HTR-8/SVneo (cell line): ENCODE data around the gene NSF.
"Not testable (repeated sequence)": the region's sequence is repeated elsewhere in the genome, so short reads cannot be mapped to it uniquely, and the experiment has no call there.

Experiments used
- DNase-seq: peaks from one replicate; pipeline ENCODE4 v3.0.0; 2011; ENCODE audit warnings: low spot score, mixed read lengths; ENCODE audit not compliant: insufficient read length
- FAIRE-seq: peaks from 2 replicates; lab custom pipeline; 2011; peaks lifted over from hg19 to GRCh38; lab: Jason Lieb, UNC

NSF gene

GRCh38 chr17:46590157-46591146 is at the start of gene NSF:
Gene NSF, plus strand, starts transcription at chr17:46590669. Its CDS starts 107 bp downstream, at chr17:46590776.
- DNase-seq, result not testable (repeated sequence)
- FAIRE-seq, result peak; percentile 98

GRCh38 chr17:46548607-46549006 is 41.9 kb upstream of the NSF start:
- FAIRE-seq, DNase-seq: not testable (repeated sequence)

GRCh38 chr17:46559155-46559554 is 31.3 kb upstream of the NSF start:
- FAIRE-seq, DNase-seq: not testable (repeated sequence)

- not testable (repeated sequence) for FAIRE-seq, DNase-seq
Observed at GRCh38 chr17:46560048-46560447, 30.4 kb upstream of the NSF start.

- not testable (repeated sequence) for DNase-seq, FAIRE-seq
Observed at GRCh38 chr17:46566284-46566683, 24.2 kb upstream of the NSF start.

DNA sequence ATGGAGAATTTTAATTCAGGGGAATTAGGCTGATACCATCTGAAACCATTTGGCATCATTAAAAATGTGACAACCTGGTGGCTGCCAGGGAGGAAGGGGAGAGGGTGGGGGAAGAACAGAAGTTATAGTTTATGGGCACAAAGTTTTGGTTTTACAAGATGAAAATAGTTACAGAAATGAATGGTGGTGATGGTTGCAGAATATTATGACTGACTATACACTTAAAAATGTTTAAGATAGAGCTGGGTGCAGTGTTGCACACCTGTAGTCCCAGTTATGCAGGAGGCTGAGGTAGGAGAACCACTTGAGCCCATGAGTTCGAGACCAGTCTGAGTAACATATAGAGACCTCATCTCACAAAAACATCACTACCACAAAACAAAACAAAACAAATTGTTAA is 23.5 kb upstream of the NSF start:
- not testable (repeated sequence) for DNase-seq, FAIRE-seq

DNA sequence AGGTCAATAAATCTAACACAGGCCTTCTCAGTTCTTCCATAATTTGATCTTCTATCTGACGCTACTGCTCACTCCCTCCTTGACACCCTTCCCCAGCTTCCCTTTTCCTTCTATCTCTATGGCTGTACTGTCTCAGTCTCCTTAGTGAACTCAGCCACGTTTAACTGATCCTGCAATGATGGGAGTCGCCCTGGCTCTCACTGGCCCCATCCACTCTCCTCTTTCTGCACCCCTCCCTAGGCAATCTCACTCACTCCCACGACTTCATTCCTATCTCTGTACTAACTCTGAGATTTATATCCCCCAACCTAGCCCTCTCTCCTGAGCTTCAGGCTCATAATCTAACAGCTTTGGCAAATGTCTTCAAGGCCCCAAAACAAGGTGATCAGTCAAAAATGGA is 18.7 kb upstream of the NSF start:
- DNase-seq, FAIRE-seq: not testable (repeated sequence)

DNA sequence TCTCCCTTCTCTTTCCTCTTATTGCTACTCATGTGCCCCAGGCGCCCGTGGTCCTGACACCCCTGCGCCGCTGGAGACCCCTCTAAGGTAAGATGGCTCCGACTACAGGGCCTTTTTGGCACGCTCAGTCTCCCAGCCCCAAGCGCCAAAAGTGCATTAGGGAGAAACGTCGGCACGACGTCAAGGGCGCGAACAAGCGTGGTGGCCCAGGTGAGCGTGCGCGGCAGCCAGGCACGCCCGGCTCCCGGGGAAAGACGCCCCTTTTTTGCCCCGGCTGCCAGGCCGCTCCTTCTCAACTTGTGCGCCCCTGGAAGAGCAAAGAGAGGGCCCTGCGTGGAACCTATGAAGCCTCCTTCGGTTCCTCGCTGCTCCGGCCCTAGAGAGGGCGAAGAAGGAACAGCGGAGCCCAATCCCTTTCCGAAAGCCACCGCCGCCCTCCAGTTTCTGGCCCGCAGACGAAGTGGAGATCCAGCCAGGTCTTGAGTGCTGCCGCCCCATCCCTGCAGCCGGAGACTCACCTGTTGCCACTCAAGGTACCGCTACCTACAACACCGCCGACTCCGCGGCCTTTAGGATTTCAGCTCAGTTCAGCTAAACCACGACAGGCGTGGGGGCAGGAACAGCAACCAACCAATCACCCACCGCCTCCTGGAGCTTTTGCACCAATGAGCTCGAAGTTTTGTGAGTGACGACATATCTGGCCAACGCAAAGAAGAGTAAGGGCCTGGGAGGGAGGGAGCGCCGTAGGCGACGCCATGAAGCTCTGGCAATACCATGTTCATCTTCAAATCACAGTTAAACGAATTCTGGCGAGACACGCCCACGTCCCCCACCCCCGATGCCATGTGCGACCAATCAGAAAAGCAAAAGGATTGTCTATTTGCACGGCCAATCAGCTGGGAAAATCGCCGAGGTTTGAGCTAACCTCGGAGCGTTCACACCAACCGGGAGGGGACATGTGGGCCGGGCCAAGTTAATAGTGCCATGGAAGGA is 11.1 kb upstream of the NSF start, which contains the start of gene ARL17A:
Gene ARL17A, minus strand, starts transcription at position 609 of the 993 bp plus-strand sequence. CDS start 3,369 bp downstream, outside the sequence.
- not testable (repeated sequence) for DNase-seq
- FAIRE-seq, result peak; percentile 98

GRCh38 chr17:46580082-46580481 is 10.4 kb upstream of the NSF start:
- FAIRE-seq, DNase-seq: not testable (repeated sequence)

DNA sequence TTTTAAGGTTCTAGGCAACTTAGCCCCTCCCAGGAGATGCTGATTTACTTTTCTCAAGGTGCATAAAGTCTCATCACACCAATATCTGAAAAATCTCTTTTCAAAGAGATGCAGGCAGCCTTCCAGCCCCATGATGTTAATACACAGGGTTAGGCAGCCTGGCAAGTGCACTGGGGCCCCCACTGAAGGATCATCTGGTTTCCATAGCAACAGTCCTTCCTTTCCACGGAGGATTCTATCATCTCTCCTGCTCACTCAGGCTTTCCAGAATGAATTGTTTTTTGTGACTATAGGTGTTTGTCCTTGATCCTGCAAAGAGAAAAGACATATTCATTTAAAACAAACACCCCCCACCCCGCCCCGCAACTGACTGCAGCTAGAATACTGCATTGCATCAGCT is 5.0 kb upstream of the NSF start:
- not testable (repeated sequence) for DNase-seq, FAIRE-seq

- DNase-seq, FAIRE-seq: not testable (repeated sequence)
Observed at GRCh38 chr17:46591332-46591731, 863 bp downstream of the NSF start.

- FAIRE-seq, DNase-seq: not testable (repeated sequence)
Observed at GRCh38 chr17:46598344-46598931, 8.0 kb downstream of the NSF start.

- FAIRE-seq, DNase-seq: not testable (repeated sequence)
Observed at GRCh38 chr17:46600767-46601166, 10.3 kb downstream of the NSF start.

DNA sequence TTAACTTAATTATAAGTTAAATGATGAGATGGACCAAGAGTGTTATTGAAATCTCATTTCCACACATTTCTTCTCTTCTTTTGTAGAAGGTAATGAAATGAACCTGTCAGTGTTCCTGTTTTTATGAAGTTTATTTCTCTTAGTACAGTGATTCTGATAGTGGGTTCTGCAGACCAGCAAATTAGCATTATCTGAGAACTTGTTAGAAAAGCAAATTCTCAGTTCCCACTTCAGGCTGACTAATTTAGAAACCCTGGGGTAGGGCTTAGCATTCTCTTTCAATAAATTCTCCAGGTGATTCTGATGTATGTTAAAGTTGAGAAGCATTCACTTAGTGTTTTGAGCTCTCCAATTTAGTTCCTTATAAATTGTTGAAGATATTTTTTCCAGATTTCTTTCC is 12.7 kb downstream of the NSF start:
- not testable (repeated sequence) for FAIRE-seq, DNase-seq

- FAIRE-seq, DNase-seq: not testable (repeated sequence)
Observed at GRCh38 chr17:46611304-46611703, 20.8 kb downstream of the NSF start.

DNA sequence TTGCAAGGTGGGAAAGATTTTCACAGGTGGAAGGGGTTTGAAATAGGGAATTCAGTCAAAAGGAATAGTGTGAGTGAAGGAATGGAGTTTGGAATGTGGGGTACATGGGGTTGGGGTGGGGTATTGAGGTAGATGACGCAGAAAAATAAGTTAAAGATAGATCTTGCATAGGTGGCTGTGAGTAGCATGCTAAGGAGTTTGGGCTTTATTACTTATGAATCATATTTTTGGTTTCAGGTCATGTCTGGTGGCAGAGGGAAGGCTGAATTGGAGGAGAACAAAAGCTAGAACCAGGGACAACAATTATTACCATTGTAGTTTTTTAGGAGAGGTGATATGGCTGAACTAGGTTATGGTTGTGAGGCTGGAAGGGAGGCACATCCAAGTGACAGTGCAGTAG is 23.4 kb downstream of the NSF start:
- DNase-seq, FAIRE-seq: not testable (repeated sequence)

DNA sequence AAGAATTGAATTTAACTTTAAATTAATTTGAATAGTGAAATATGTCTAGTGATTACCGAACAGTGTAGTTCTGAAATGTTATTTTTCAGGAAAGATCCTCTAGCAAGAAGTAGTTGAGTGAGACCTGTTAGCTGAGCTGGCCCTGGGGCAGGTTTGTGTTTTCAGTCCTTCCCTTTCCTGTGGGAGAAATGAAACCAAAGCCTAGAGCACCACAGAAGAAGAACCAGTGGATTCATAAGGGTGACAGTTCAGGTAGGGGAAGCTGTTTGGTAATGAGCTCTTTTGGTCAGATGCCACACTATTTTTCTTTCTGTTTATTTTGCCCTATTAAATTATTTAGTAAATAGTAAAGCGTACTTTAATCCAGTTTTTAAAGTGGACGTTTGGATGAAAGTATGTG is 26.7 kb downstream of the NSF start:
- DNase-seq, FAIRE-seq: not testable (repeated sequence)

DNA sequence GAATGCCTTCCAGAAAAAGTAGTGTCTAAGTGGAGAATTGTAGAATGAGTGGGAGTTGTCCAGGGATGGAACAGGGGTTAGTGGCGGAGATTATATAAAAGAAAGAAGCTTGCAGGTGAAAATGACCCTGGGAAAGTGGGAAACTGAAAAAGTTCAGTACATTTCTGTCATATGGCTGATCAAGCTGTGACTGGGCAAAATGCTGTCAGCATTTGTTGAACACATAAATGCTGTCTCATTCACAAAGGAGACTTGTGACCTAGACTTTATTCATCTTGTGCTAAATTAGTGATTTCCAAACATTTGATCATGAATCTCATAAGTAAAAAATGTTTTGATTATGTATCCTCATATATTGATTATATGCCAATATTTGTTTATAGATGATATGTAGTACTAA is 28.5 kb downstream of the NSF start:
- DNase-seq, FAIRE-seq: not testable (repeated sequence)

DNA sequence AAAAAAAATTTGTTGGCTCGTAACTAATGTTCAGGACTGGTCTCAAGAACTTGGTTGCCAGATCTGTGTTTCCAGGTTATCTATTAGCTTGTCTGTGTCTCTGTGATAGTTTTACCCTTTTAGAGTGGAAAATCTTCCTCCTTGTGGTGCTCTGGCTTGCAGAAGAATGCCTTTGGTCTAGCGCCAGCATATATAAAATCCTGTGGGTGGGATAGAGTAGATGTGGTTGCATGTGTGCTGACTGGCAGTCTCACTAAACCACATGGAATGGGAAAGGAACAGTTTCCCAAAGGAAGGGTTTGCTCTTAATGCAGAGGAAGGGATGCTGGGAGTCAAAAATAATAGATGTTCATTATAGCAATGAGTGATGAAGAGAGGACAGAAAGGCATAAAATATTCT is 33.3 kb downstream of the NSF start:
- DNase-seq, FAIRE-seq: not testable (repeated sequence)
